ENCODE measurements around the gene DNAJB8.

DNAJB8 gene

GRCh38 chr3:128472449-128473179 lies 5.9 kb upstream of the DNAJB8 start:
- Mint-ChIP-seq H3K27me3 (ENCODE audit: low read depth) (peaks cover 7% of the 10 kb centered on the region), H3K36me3 (ENCODE audit: low read depth) (no peaks in the 10 kb centered on the region), H3K4me3 (no peak overlapping the region), H3K9me3 (no peaks in the 10 kb centered on the region), H3K27ac (no peak overlapping the region), H3K4me1 (ENCODE audit: low read depth) (no peaks in the 10 kb centered on the region)
- no peak for DNase-seq (ENCODE audit: low spot score)

- peaks cover 6% of the 10 kb centered on the region for H3K4me1 Mint-ChIP-seq (ENCODE audit: low read depth)
- no peak overlapping the region for H3K27ac Mint-ChIP-seq
- DNase-seq (ENCODE audit: low spot score), result no peak
- H3K4me3 Mint-ChIP-seq, result no peak overlapping the region
- peaks cover 6% of the 10 kb centered on the region for H3K27me3 Mint-ChIP-seq (ENCODE audit: low read depth)
- no peaks in the 10 kb centered on the region for H3K9me3 Mint-ChIP-seq
- H3K36me3 Mint-ChIP-seq (ENCODE audit: low read depth), result no peaks in the 10 kb centered on the region
Observed at GRCh38 chr3:128471720-128472119, 5.0 kb upstream of the DNAJB8 start.

GRCh38 chr3:128471110-128471509 lies 4.4 kb upstream of the DNAJB8 start:
- no peaks in the 10 kb centered on the region for H3K36me3 Mint-ChIP-seq (ENCODE audit: low read depth)
- no peaks in the 10 kb centered on the region for H3K9me3 Mint-ChIP-seq
- H3K4me3 Mint-ChIP-seq, result no peak overlapping the region
- peaks cover 6% of the 10 kb centered on the region for H3K4me1 Mint-ChIP-seq (ENCODE audit: low read depth)
- no peak for DNase-seq (ENCODE audit: low spot score)
- peaks cover 6% of the 10 kb centered on the region for H3K27me3 Mint-ChIP-seq (ENCODE audit: low read depth)
- no peak overlapping the region for H3K27ac Mint-ChIP-seq

GRCh38 chr3:128470134-128470899 lies 3.6 kb upstream of the DNAJB8 start:
- Mint-ChIP-seq H3K4me3 (no peak overlapping the region), H3K9me3 (no peaks in the 10 kb centered on the region), H3K27ac (no peak overlapping the region), H3K4me1 (ENCODE audit: low read depth) (peaks cover 6% of the 10 kb centered on the region), H3K27me3 (ENCODE audit: low read depth) (peaks cover 6% of the 10 kb centered on the region), H3K36me3 (ENCODE audit: low read depth) (no peaks in the 10 kb centered on the region)
- DNase-seq (ENCODE audit: low spot score), result no peak

- H3K9me3 Mint-ChIP-seq, result no peaks in the 10 kb centered on the region
- DNase-seq (ENCODE audit: low spot score), result no peak
- H3K27me3 Mint-ChIP-seq (ENCODE audit: low read depth), result peaks cover 6% of the 10 kb centered on the region
- H3K4me3 Mint-ChIP-seq, result no peak overlapping the region
- H3K4me1 Mint-ChIP-seq (ENCODE audit: low read depth), result peaks cover 6% of the 10 kb centered on the region
- no peaks in the 10 kb centered on the region for H3K36me3 Mint-ChIP-seq (ENCODE audit: low read depth)
- no peak overlapping the region for H3K27ac Mint-ChIP-seq
Observed at GRCh38 chr3:128469556-128469955, 2.9 kb upstream of the DNAJB8 start.

GRCh38 chr3:128468791-128469527 lies 2.3 kb upstream of the DNAJB8 start:
- H3K4me3 Mint-ChIP-seq, result no peak overlapping the region

GRCh38 chr3:128468285-128468790 lies 1.6 kb upstream of the DNAJB8 start:
- no peaks in the 10 kb centered on the region for H3K9me3 Mint-ChIP-seq
- H3K27ac Mint-ChIP-seq, result no peak overlapping the region
- H3K4me1 Mint-ChIP-seq (ENCODE audit: low read depth), result peaks cover 6% of the 10 kb centered on the region
- DNase-seq (ENCODE audit: low spot score), result no peak
- no peaks in the 10 kb centered on the region for H3K36me3 Mint-ChIP-seq (ENCODE audit: low read depth)
- no peak overlapping the region for H3K4me3 Mint-ChIP-seq
- peaks cover 4% of the 10 kb centered on the region for H3K27me3 Mint-ChIP-seq (ENCODE audit: low read depth)

More at GRCh38 chr3:128468791-128469527, 2.3 kb upstream of the DNAJB8 start:
- no peak for DNase-seq (ENCODE audit: low spot score)
- no peak overlapping the region for H3K27ac Mint-ChIP-seq
- no peaks in the 10 kb centered on the region for H3K9me3 Mint-ChIP-seq
- H3K27me3 Mint-ChIP-seq (ENCODE audit: low read depth), result peaks cover 4% of the 10 kb centered on the region
- no peaks in the 10 kb centered on the region for H3K36me3 Mint-ChIP-seq (ENCODE audit: low read depth)
- H3K4me1 Mint-ChIP-seq (ENCODE audit: low read depth), result peaks cover 6% of the 10 kb centered on the region

- no peaks in the 10 kb centered on the region for H3K9me3 Mint-ChIP-seq
- peaks cover 6% of the 10 kb centered on the region for H3K4me1 Mint-ChIP-seq (ENCODE audit: low read depth)
- H3K27me3 Mint-ChIP-seq (ENCODE audit: low read depth), result peaks cover 4% of the 10 kb centered on the region
- H3K36me3 Mint-ChIP-seq (ENCODE audit: low read depth), result no peaks in the 10 kb centered on the region
- no peak overlapping the region for H3K27ac Mint-ChIP-seq
- H3K4me3 Mint-ChIP-seq, result no peak overlapping the region
- no peak for DNase-seq (ENCODE audit: low spot score)
Observed at GRCh38 chr3:128464702-128465101, 2.0 kb downstream of the DNAJB8 start.

- Mint-ChIP-seq H3K4me3 (no peak overlapping the region), H3K27ac (no peak overlapping the region), H3K36me3 (ENCODE audit: low read depth) (no peaks in the 10 kb centered on the region), H3K27me3 (ENCODE audit: low read depth) (peaks cover 4% of the 10 kb centered on the region), H3K9me3 (no peaks in the 10 kb centered on the region), H3K4me1 (ENCODE audit: low read depth) (peaks cover 6% of the 10 kb centered on the region)
- DNase-seq (ENCODE audit: low spot score), result no peak
Observed at GRCh38 chr3:128464188-128464587, 2.5 kb downstream of the DNAJB8 start.

- Mint-ChIP-seq H3K27ac (no peak overlapping the region), H3K4me1 (ENCODE audit: low read depth) (peaks cover 6% of the 10 kb centered on the region), H3K4me3 (no peak overlapping the region), H3K27me3 (ENCODE audit: low read depth) (peaks cover 4% of the 10 kb centered on the region), H3K9me3 (no peaks in the 10 kb centered on the region), H3K36me3 (ENCODE audit: low read depth) (no peaks in the 10 kb centered on the region)
- no peak for DNase-seq (ENCODE audit: low spot score)
Observed at GRCh38 chr3:128463771-128464170, 2.9 kb downstream of the DNAJB8 start.

- Mint-ChIP-seq H3K27me3 (ENCODE audit: low read depth) (peaks cover 4% of the 10 kb centered on the region), H3K36me3 (ENCODE audit: low read depth) (no peaks in the 10 kb centered on the region), H3K4me1 (ENCODE audit: low read depth) (peaks cover 6% of the 10 kb centered on the region), H3K27ac (no peak overlapping the region), H3K9me3 (no peaks in the 10 kb centered on the region), H3K4me3 (no peak overlapping the region)
- no peak for DNase-seq (ENCODE audit: low spot score)
Observed at GRCh38 chr3:128463354-128463753, 3.3 kb downstream of the DNAJB8 start.

GRCh38 chr3:128462931-128463330 lies 3.8 kb downstream of the DNAJB8 start:
- no peaks in the 10 kb centered on the region for H3K9me3 Mint-ChIP-seq
- H3K4me1 Mint-ChIP-seq (ENCODE audit: low read depth), result peaks cover 6% of the 10 kb centered on the region
- no peak overlapping the region for H3K4me3 Mint-ChIP-seq
- no peak for DNase-seq (ENCODE audit: low spot score)
- no peak overlapping the region for H3K27ac Mint-ChIP-seq
- no peaks in the 10 kb centered on the region for H3K36me3 Mint-ChIP-seq (ENCODE audit: low read depth)
- H3K27me3 Mint-ChIP-seq (ENCODE audit: low read depth), result peaks cover 4% of the 10 kb centered on the region

- H3K9me3 Mint-ChIP-seq, result no peaks in the 10 kb centered on the region
- peaks cover 7% of the 10 kb centered on the region for H3K27me3 Mint-ChIP-seq (ENCODE audit: low read depth)
- H3K27ac Mint-ChIP-seq, result no peak overlapping the region
- no peaks in the 10 kb centered on the region for H3K36me3 Mint-ChIP-seq (ENCODE audit: low read depth)
- H3K4me3 Mint-ChIP-seq, result no peak overlapping the region
- peaks cover 6% of the 10 kb centered on the region for H3K4me1 Mint-ChIP-seq (ENCODE audit: low read depth)
- DNase-seq (ENCODE audit: low spot score), result no peak
Observed at GRCh38 chr3:128462341-128462910, 4.3 kb downstream of the DNAJB8 start.

All from T-helper 2 cell treated with Interferon-gamma antibody and Interleukin-4, amounts not matched to agents 5 μg/mL and 100 μg/mL, for 36 hours (primary cell).